DMS53 treated with DMSO at 0.1 percent for 48 hours (cell line): ENCODE data around the gene RRAS2.
A peak's percentile ranks its signal among the peaks of the same experiment; 100 is the strongest.
"Not testable (repeated sequence)": the region's sequence is repeated elsewhere in the genome, so short reads cannot be mapped to it uniquely, and the experiment has no call there.

Experiments used
- DNase-seq: peaks from one replicate; lab custom pipeline; 2025; ENCODE audit not compliant: unreplicated experiment; lab: John Stamatoyannopoulos, UW

The RRAS2 gene

DNA sequence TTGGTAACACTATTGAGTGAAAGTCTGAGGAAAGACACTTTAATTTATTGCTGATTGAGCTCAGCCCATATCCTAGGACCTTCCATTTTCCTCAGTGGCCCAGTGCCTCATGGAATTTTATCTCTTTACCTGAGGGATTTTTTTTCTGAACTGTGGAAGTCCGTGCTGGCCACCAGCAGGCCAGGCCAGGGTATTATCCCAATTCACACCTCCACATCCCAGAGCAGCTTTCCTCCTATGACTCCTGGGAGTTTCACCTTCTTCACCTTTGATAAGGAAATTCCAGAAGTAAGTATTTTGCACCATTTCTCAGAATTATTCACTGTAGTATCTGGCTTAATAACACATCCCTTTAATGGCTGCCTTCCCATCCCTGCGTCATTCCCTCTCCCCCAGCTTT lies 13.0 kb upstream of the RRAS2 start:
- DNase-seq: no peak

DNA sequence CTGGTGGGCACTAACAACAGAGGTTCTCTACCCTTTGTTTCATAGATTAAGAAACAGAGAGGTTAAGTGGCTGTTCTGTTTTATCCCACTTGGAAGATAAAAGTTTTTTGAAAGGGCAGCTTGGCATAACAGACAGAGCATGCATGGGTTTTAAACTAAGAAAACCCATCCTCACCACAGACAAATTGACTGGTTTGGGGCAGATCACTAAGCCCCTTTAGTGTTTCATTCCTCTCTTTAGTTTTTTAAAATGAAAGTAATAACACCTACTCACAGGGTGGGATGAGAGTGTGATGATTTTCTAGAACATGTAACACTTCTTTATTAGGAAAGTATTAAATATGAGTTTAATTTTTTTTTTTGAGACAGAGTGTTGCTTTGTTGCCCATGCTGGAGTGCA lies 12.3 kb upstream of the RRAS2 start:
- no peak for DNase-seq

DNA sequence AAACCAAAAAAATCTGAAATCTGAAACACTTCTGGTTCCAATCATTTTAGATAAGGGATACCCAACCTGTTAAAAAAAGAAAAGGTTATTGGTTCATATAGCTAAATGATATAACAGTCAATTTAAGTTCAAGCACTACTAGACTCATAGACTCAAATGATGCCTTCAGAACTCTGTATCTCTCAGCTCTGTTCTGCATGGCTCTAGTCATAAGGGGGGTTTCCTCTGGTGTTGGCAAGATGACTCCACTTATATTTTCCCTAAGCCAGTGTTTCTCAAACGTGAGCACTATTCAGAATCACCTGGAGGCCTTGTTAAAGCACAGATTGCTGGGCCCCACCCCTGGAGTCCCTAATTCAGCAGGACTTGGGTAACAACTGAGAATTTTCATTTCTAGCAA lies 11.5 kb upstream of the RRAS2 start:
- DNase-seq: no peak

DNA sequence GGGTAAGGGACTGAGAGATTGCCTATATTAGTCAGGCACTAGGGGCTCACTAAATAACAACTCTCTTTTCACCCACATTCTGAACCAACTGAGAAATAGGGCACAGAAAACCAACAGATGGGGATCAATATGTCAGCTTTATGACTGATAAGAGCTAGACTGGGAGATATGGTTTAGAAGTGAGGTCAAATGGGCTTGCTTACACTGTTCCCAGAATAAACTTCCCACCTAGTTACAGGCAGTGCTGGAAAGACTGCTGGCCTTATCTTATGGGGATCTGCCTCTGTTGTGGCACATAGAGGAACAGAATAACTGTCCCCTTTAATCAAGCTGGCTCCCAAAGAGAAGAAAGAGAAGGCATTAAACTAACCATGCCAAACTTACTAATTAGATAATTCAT lies 10.6 kb upstream of the RRAS2 start:
- DNase-seq: no peak

- DNase-seq: no peak
Observed at GRCh38 chr11:14366936-14367335, 8.0 kb upstream of the RRAS2 start.

DNA sequence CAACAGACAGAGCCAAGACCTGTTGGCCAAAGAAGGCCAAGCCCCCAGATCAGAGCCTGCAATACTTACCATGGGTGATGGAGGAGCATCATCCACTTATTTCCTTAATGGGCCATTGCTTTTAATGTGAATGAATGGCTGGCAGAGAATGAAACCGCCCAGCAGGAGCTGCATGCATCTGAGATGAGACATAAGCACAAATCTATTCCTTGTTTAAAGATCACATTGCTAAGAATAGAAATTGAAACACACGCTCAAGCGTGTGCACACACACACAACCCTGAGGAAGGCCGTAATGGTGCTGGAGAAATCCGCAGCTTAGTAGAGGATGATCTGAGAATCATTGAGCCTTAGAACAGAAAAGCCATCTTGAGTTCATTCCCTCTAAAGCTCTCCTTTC lies 5.3 kb upstream of the RRAS2 start:
- DNase-seq: no peak

GRCh38 chr11:14362611-14363010 lies 3.6 kb upstream of the RRAS2 start:
- no peak for DNase-seq

- no peak for DNase-seq
Observed at GRCh38 chr11:14361951-14362350, 3.0 kb upstream of the RRAS2 start.

GRCh38 chr11:14360976-14361375 lies 2.0 kb upstream of the RRAS2 start:
- no peak for DNase-seq

- no peak for DNase-seq
Observed at GRCh38 chr11:14359501-14360031, 583 bp upstream of the RRAS2 start.

- DNase-seq: peak; percentile 43
Observed at GRCh38 chr11:14357881-14358728, 878 bp downstream of the RRAS2 start.

GRCh38 chr11:14356342-14356741 lies 2.6 kb downstream of the RRAS2 start:
- no peak for DNase-seq

DNA sequence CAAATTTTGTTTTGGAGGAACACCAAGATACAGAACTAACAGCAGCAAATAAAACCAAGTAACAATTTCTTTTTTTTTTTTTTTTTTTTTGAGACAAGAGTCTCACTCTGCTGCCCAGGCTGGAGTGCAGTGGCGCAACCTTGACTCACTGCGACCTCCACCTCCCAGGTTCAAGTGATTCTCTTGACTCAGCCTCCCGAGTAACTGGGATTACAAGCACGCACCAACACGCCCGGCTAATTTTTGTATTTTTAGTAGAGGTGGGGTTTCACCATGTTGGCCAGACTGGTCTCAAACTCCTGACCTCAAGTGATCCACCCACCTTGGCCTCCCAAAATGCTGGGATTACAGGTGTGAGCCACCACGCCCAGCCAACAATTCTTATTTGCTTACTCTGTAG lies 4.4 kb downstream of the RRAS2 start:
- DNase-seq: not testable (repeated sequence)

DNA sequence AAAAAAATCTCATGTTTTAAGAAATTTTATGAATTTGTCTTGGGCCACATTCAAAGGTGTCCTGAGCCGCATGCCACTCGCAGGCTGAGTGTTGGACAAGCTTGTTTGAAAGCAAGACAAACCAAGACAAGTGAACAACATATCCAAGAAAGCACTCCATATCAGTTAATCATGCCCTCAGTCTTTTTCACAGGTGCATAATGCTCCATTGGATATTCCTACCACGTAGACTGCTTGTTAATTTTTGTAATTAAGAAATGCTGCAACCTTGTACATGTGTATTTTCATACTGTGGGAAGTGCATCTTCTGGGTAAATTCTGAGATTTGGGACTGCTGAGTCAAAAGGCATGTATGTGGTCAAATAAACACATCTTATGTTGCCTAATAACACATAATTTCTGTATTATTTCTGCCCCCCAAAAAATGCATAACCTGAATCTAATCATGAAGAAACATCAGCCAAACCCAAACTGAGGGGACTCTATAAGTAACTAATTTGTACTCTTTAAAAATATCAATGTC lies 8.2 kb downstream of the RRAS2 start:
- DNase-seq: no peak

- no peak for DNase-seq
Observed at GRCh38 chr11:14350215-14350614, 8.8 kb downstream of the RRAS2 start.

- no peak for DNase-seq
Observed at GRCh38 chr11:14347991-14348390, 11.0 kb downstream of the RRAS2 start.

GRCh38 chr11:14347494-14347893 lies 11.5 kb downstream of the RRAS2 start:
- no peak for DNase-seq

DNA sequence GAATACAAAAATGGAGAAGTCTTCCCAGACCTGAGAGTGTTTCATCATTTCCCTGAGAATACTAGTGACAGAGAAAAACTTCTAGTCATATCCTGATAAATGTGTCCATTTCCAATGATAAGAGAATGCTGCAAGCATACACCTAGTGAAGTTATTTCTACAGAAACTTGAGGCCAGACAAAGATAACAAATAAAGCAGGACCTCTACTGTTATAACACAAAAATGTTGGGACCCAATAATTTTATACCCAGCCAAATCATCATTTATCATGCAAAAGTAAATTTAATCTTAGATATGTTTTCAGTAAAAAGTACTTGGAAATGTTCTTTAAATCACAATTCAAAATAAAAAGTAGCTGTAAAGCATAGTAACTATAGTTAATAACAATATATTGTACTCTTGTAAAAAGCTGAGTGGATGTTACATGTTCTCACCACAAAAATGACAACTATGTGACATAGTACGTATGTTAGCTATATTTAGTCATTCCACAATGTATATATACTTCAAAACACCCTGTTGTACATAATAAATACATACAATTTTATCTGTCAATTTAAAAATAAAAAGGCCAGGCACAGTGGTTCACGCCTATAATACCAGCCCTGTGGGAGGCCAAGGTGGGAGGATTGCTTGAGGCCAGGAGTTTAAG lies 12.6 kb downstream of the RRAS2 start:
- no peak for DNase-seq

DNA sequence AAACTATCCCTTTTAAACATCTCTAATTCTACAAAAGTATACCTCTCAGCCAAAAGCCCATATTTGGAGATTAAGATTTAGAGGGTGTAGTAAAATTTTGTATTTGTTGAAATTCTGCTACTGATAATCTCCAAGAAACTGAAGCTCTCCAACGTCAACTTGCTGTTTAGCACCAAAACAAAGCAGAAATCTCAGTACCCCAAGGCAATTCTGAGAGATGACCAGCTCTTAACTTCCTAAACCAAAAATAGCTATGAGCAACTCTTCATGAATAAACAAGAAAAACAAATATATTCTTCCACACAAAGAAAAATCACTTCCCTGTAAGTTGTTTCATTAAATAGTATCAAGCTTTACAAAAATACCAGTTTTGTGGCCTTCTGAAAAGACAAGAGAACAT lies 13.3 kb downstream of the RRAS2 start:
- no peak for DNase-seq

- DNase-seq: not testable (repeated sequence)
Observed at GRCh38 chr11:14345016-14345415, 14.0 kb downstream of the RRAS2 start.

- no peak for DNase-seq
Observed at GRCh38 chr11:14342906-14343305, 16.1 kb downstream of the RRAS2 start.

DNA sequence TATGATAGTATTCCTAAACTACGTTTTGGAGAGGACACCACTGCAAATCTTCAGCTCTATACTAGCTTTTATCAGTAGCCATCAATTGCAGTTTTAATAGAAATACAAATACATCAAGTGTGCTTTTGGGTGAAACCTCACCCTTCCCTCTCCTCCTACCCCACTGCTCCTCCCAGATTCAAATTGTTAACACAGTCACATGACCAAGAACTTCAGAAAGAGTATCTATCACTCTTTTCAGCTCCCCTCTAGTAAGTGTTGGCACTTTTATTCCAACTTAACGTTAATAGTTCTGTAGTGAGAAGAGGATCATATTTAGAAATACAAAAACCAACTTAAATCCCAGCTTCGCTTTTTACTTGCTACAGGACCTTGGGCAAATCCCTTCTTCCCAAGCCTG lies 17.0 kb downstream of the RRAS2 start:
- no peak for DNase-seq
